Measurements from ENCODE around the gene PPP6R3.

DNA sequence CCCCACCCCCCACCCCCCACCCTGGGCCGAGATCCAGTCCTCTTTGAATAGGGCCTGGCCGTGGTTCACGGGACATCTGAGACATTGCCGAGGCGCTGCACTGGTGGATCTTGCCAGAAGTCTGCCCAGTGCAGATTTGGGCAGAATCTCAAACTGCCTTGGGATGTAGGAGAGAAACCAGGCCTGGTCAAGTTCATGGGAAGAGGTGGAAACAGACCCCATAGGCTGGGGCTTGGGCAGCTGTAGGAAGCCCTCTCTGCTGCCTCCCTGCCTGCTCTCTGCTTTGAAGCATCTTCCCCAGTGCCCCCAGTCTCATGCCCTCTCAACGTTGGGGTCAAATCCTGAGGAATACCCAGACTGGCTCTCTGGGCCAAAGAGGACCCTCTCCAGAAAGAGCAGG is 16.0 kb upstream of the PPP6R3 start:
- TF ChIP-seq POLR2A (IDR thresholded peaks at IDR 0.05; ENCODE audit: low read length) (no peak), GATA1 (IDR thresholded peaks at IDR 0.05; ENCODE audit: low read depth, low read length) (no peak)

Data from erythroblast (primary cell).